ENCODE data around the gene SYNJ2BP. TPM values are rescaled to one million over a fixed set of nuclear protein-coding genes. Genes with fewer than 3 reads are reported as not detected.

SYNJ2BP gene
- total RNA-seq, 1 donor from 2014 or later: 35.7 TPM

DNA sequence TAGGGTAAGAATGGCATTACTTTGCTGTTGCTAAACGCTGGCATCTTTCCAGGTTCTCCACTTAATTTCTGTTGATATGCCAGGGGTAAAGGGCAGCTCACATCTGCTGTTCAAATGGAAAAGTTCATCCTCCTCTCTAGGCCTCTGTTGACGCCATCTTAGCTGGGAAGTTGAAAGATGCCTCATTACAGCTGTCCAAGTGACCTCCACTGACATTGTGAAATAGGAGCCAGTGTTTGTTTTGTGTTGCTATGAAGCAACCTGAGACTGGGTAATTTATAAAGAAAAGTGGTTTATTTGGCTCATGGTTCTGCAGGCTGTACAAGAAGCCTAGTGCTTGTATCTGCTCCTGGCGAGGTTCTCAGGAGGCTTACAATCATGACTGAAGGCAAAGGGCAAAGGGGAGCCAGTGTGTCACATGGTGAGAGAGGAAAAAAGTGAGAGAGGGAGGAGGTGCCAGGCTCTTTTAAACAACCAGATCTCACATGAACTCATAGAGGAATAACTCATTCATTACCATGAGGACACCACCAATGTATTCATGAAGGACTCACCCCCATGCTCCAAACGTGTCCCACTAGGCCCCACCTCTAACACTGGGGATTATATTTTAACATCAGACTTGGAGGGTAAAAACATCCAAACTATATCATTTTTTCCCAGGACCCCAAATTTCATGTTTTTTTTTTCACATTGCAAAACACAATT is 31.9 kb upstream of the SYNJ2BP start:
- FAIRE-seq (no peak), DNase-seq (ENCODE audit: low read depth) (no peak)
- Histone ChIP-seq H2AFZ (ENCODE audit: low read depth, low read length) (no peak overlapping the region), H3K9me3 (ENCODE audit: insufficient read depth, low read depth, low read length) (no peaks in the 10 kb centered on the region), H3K79me2 (ENCODE audit: insufficient read depth, low read length) (no peaks in the 10 kb centered on the region), H3K27ac (ENCODE audit: low read depth, low read length) (no peak overlapping the region), H3K4me3 (ENCODE audit: insufficient read depth, low read depth, low read length) (no peak overlapping the region), H3K4me2 (ENCODE audit: low read length) (no peak overlapping the region), H3K4me1 (ENCODE audit: insufficient read depth, low read length) (no peaks in the 10 kb centered on the region), H3K36me3 (ENCODE audit: insufficient read depth, low read length) (no peaks in the 10 kb centered on the region), H3K9ac (ENCODE audit: low read length) (no peak overlapping the region), H3K27me3 (ENCODE audit: insufficient read depth, low read length) (no peaks in the 10 kb centered on the region), H4K20me1 (ENCODE audit: insufficient read depth, low read length) (no peaks in the 10 kb centered on the region)
- no peak overlapping the region for H3K4me3 Mint-ChIP-seq (ENCODE audit: unreplicated experiment)
- no peak for TF ChIP-seq EZH2 (IDR thresholded peaks at IDR 0.05; ENCODE audit: insufficient read depth, low read length)
- TF ChIP-seq, protein P1, sequence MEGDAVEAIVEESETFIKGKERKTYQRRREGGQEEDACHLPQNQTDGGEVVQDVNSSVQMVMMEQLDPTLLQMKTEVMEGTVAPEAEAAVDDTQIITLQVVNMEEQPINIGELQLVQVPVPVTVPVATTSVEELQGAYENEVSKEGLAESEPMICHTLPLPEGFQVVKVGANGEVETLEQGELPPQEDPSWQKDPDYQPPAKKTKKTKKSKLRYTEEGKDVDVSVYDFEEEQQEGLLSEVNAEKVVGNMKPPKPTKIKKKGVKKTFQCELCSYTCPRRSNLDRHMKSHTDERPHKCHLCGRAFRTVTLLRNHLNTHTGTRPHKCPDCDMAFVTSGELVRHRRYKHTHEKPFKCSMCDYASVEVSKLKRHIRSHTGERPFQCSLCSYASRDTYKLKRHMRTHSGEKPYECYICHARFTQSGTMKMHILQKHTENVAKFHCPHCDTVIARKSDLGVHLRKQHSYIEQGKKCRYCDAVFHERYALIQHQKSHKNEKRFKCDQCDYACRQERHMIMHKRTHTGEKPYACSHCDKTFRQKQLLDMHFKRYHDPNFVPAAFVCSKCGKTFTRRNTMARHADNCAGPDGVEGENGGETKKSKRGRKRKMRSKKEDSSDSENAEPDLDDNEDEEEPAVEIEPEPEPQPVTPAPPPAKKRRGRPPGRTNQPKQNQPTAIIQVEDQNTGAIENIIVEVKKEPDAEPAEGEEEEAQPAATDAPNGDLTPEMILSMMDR (IDR thresholded peaks at IDR 0.05; ENCODE audit: insufficient read depth, low read depth, low read length): no peak
- H3K36me3 Mint-ChIP-seq (ENCODE audit: low read depth, unreplicated experiment): peaks cover 15% of the 10 kb centered on the region
- no peak overlapping the region for H3K27ac Mint-ChIP-seq (ENCODE audit: unreplicated experiment)
- no peaks in the 10 kb centered on the region for H3K27me3 Mint-ChIP-seq (ENCODE audit: low read depth, unreplicated experiment)
- peaks cover 13% of the 10 kb centered on the region for H3K9me3 Mint-ChIP-seq (ENCODE audit: unreplicated experiment)
- H3K4me1 Mint-ChIP-seq (ENCODE audit: low read depth, unreplicated experiment): peaks cover 2% of the 10 kb centered on the region

DNA sequence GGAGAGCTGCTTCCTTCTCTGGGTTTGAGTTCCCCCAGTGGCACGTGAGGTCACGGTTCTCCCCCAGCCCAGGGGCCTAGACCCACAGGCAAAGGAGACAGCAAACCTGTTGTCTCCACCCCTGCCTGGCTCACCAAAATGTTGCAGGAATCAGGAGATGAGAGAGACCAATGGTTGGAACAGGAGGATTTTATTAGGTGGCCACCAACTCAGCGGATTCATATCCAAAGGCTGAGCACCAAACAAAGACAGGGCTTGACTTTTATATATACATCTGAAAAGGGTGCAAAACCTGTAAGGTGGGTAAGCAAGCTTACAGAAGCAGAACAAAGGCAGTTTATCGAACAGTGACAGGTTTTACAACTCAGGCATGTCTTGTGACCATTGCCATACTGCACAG is 25.9 kb upstream of the SYNJ2BP start:
- Mint-ChIP-seq H3K4me3 (ENCODE audit: unreplicated experiment) (no peak overlapping the region), H3K9me3 (ENCODE audit: unreplicated experiment) (peaks cover 45% of the 10 kb centered on the region), H3K36me3 (ENCODE audit: low read depth, unreplicated experiment) (peaks cover 26% of the 10 kb centered on the region), H3K27me3 (ENCODE audit: low read depth, unreplicated experiment) (no peaks in the 10 kb centered on the region), H3K4me1 (ENCODE audit: low read depth, unreplicated experiment) (peaks cover 2% of the 10 kb centered on the region), H3K27ac (ENCODE audit: unreplicated experiment) (no peak overlapping the region)
- Histone ChIP-seq H3K4me2 (ENCODE audit: low read length) (no peak overlapping the region), H3K9me3 (ENCODE audit: insufficient read depth, low read depth, low read length) (peaks cover 10% of the 10 kb centered on the region), H4K20me1 (ENCODE audit: insufficient read depth, low read length) (no peaks in the 10 kb centered on the region), H3K9ac (ENCODE audit: low read length) (no peak overlapping the region), H3K4me1 (ENCODE audit: insufficient read depth, low read length) (no peaks in the 10 kb centered on the region), H3K27ac (ENCODE audit: low read depth, low read length) (no peak overlapping the region), H3K27me3 (ENCODE audit: insufficient read depth, low read length) (no peaks in the 10 kb centered on the region), H3K4me3 (ENCODE audit: insufficient read depth, low read depth, low read length) (no peak overlapping the region), H3K79me2 (ENCODE audit: insufficient read depth, low read length) (no peaks in the 10 kb centered on the region), H3K36me3 (ENCODE audit: insufficient read depth, low read length) (no peaks in the 10 kb centered on the region), H2AFZ (ENCODE audit: low read depth, low read length) (no peak overlapping the region)
- TF ChIP-seq EZH2 (IDR thresholded peaks at IDR 0.05; ENCODE audit: insufficient read depth, low read length): no peak
- TF ChIP-seq, protein P1 (IDR thresholded peaks at IDR 0.05; ENCODE audit: insufficient read depth, low read depth, low read length): no peak
- FAIRE-seq (no peak), DNase-seq (ENCODE audit: low read depth) (no peak)

DNA sequence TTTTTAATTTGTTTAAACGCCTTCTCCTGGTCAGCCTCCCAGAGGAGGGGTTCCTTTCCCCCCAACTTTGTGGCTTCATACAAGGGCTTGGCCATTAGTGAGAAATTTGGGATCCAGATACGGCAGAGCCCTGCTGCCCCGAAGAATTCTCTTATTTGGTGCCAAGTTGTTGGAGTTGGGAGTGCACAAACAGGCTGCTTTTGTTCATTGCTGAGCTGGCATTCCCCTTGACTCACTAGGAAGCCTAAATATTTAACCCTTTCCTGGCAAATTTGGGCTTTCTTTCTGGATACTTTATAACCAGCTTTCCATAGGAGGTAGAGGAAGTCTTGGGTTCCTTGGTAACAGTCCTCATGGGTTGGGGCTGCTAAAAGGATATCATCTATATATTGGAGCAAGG is 24.8 kb upstream of the SYNJ2BP start:
- Histone ChIP-seq H3K27ac (ENCODE audit: low read depth, low read length) (no peak overlapping the region), H3K27me3 (ENCODE audit: insufficient read depth, low read length) (no peaks in the 10 kb centered on the region), H3K4me1 (ENCODE audit: insufficient read depth, low read length) (no peaks in the 10 kb centered on the region), H3K79me2 (ENCODE audit: insufficient read depth, low read length) (no peaks in the 10 kb centered on the region), H3K9me3 (ENCODE audit: insufficient read depth, low read depth, low read length) (peaks cover 13% of the 10 kb centered on the region), H3K9ac (ENCODE audit: low read length) (no peak overlapping the region), H2AFZ (ENCODE audit: low read depth, low read length) (no peak overlapping the region), H3K4me2 (ENCODE audit: low read length) (no peak overlapping the region), H3K4me3 (ENCODE audit: insufficient read depth, low read depth, low read length) (no peak overlapping the region), H4K20me1 (ENCODE audit: insufficient read depth, low read length) (no peaks in the 10 kb centered on the region), H3K36me3 (ENCODE audit: insufficient read depth, low read length) (no peaks in the 10 kb centered on the region)
- H3K4me1 Mint-ChIP-seq (ENCODE audit: low read depth, unreplicated experiment): no peaks in the 10 kb centered on the region
- no peak for FAIRE-seq
- H3K36me3 Mint-ChIP-seq (ENCODE audit: low read depth, unreplicated experiment): peaks cover 24% of the 10 kb centered on the region
- no peaks in the 10 kb centered on the region for H3K27me3 Mint-ChIP-seq (ENCODE audit: low read depth, unreplicated experiment)
- H3K27ac Mint-ChIP-seq (ENCODE audit: unreplicated experiment): no peak overlapping the region
- TF ChIP-seq EZH2 (IDR thresholded peaks at IDR 0.05; ENCODE audit: insufficient read depth, low read length): no peak
- TF ChIP-seq, protein P1 (IDR thresholded peaks at IDR 0.05; ENCODE audit: insufficient read depth, low read depth, low read length): no peak
- H3K9me3 Mint-ChIP-seq (ENCODE audit: unreplicated experiment): peaks cover 53% of the 10 kb centered on the region
- no peak overlapping the region for H3K4me3 Mint-ChIP-seq (ENCODE audit: unreplicated experiment)
- DNase-seq (ENCODE audit: low read depth): no peak

Data from astrocyte (in vitro differentiated cells and primary cell).